GM12878 (cell line): ENCODE measurements around the gene TMEM126A. TPM values are rescaled to one million over a fixed set of nuclear protein-coding genes. Genes with fewer than 3 reads are reported as not detected.

ENCODE experiments used
- ATAC-seq: fragments of 200-7000 bp; cut with Tn5 transposase; 3 replicates; pipeline ENCODE4 v1.9.1; 2020; ENCODE audit warnings: mild to moderate bottlenecking, moderate library complexity
- BruUV-seq: library from RNA; stranded (reverse); fragments of 400-500 nt; replicated peaks from 2 replicates; lab custom pipeline; 2021; lab: Mats Ljungman, UMichigan
- CTCF ChIA-PET: fragments of 300-600 bp; sonication (Branson Sonifier 250); formaldehyde crosslinking; extraction: SDS; loops from one replicate; lab custom pipeline; 2021; ENCODE audit warnings: inconsistent platforms; lab: Yijun Ruan, JAX
- POLR2A ChIA-PET: fragments of 350-600 bp; formaldehyde crosslinking; extraction: SDS; loops from one replicate; lab custom pipeline; 2021; ENCODE audit warnings: inconsistent platforms; lab: Charles Lee
- RAD21 ChIA-PET: fragments of 300-600 bp; sonication (Branson Sonifier 250); formaldehyde crosslinking; loops from one replicate; lab custom pipeline; 2023; ENCODE audit warnings: antibody characterized with exemption; ENCODE audit not compliant: unreplicated experiment; lab: Charles Lee
- SMC1A ChIA-PET: fragments of 300-600 bp; sonication (Branson Sonifier 250); formaldehyde crosslinking; loops from one replicate; lab custom pipeline; 2023; ENCODE audit not compliant: unreplicated experiment, uncharacterized antibody; lab: Charles Lee
- DNase-seq: peaks from one replicate; pipeline ENCODE4 v3.0.0-alpha.2; 2011; ENCODE audit warnings: low read depth, low spot score
- FAIRE-seq: peaks from 3 replicates; lab custom pipeline; 2011; peaks lifted over from hg19 to GRCh38; lab: Jason Lieb, UNC
- H2AFZ ChIP-seq: 2 replicates; pipeline ENCODE4 v1.6.0; 2011; ENCODE audit warnings: low read depth, low read length, control low read depth; ENCODE audit not compliant: control insufficient read depth
- H3K27ac ChIP-seq: 2 replicates; pipeline ENCODE4 v1.5.1; 2011; ENCODE audit warnings: control low read depth; ENCODE audit not compliant: control insufficient read depth, insufficient read depth
- H3K27me3 ChIP-seq, 2 experiments: replicated peaks in 1 of 2; 2 replicates each; pipeline versions ENCODE4 v1.6.0 to v1.6.1; 2011; ENCODE audit warnings: low read length in 1 of 2; ENCODE audit not compliant: control insufficient read depth in 2 of 2, insufficient read depth in 2 of 2
- H3K36me3 ChIP-seq, 2 experiments: 2 replicates each; pipeline ENCODE4 v1.5.1; 2011; ENCODE audit warnings: low read length in 1 of 2; ENCODE audit not compliant: control insufficient read depth in 2 of 2, insufficient read depth in 2 of 2
- H3K4me1 ChIP-seq: 2 replicates; pipeline ENCODE4 v1.6.1; 2011; ENCODE audit warnings: mild to moderate bottlenecking, low read length, moderate library complexity, mixed read lengths; ENCODE audit not compliant: control insufficient read depth, insufficient read depth
- H3K4me2 ChIP-seq: 2 replicates; pipeline ENCODE4 v1.6.0; 2011; ENCODE audit warnings: control low read depth; ENCODE audit not compliant: control insufficient read depth, insufficient read depth
- H3K4me3 ChIP-seq: fragments of 200-600 bp; sonication (generic); 2 replicates; pipeline ENCODE4 v1.5.1; 2016
- H3K79me2 ChIP-seq: 2 replicates; pipeline ENCODE4 v1.6.0; 2011; ENCODE audit warnings: low read length; ENCODE audit not compliant: control insufficient read depth, insufficient read depth
- H3K9ac ChIP-seq: 2 replicates; pipeline ENCODE4 v1.8.0; 2011; ENCODE audit warnings: low read length, control low read depth, mixed read lengths; ENCODE audit not compliant: control insufficient read depth, insufficient read depth
- H3K9me3 ChIP-seq: replicated peaks from 3 replicates; pipeline ENCODE4 v1.5.1; 2011; ENCODE audit warnings: mild to moderate bottlenecking, low read length; ENCODE audit not compliant: control insufficient read depth, insufficient read depth
- H4K20me1 ChIP-seq: 2 replicates; pipeline ENCODE4 v1.6.0; 2011; ENCODE audit not compliant: control insufficient read depth, insufficient read depth
- BHLHE40 ChIP-seq, 2 experiments: fragments of 450-650 bp in 1 of 2; IDR thresholded peaks; 2 replicates each; pipeline ENCODE4 v1.6.1; 2011 to 2017; ENCODE audit warnings: low read depth in 2 of 2, borderline replicate concordance in 1 of 2, improper control_type of control experiment in 1 of 2, low read length in 1 of 2, mild to moderate bottlenecking in 1 of 2
- CBFB ChIP-seq: IDR thresholded peaks from 2 replicates; pipeline ENCODE4 v1.6.1; 2016; ENCODE audit warnings: antibody characterized with exemption, low read depth
- CHD2 ChIP-seq: IDR thresholded peaks from 2 replicates; pipeline ENCODE4 v1.6.1; 2011; ENCODE audit warnings: low read depth, low read length, improper control_type of control experiment, borderline replicate concordance
- CUX1 ChIP-seq: IDR thresholded peaks from 2 replicates; pipeline ENCODE4 v1.6.1; 2012; ENCODE audit warnings: improper control_type of control experiment, low read depth, low read length; ENCODE audit not compliant: insufficient replicate concordance
- DPF2 ChIP-seq: fragments of 450-650 bp; IDR thresholded peaks from 2 replicates; pipeline ENCODE4 v1.6.1; 2017; ENCODE audit warnings: mild to moderate bottlenecking
- IKZF1 ChIP-seq: fragments of 450-650 bp; conservative IDR thresholded peaks from 2 replicates; pipeline ENCODE4 v1.6.1; 2017; ENCODE audit warnings: antibody characterized with exemption, mild to moderate bottlenecking
- IKZF2 ChIP-seq, 2 experiments: fragments of 450-650 bp; IDR thresholded peaks; 2 replicates each; pipeline ENCODE4 v1.6.1; 2017; ENCODE audit warnings: mild to moderate bottlenecking in 2 of 2, moderate library complexity in 2 of 2
- JUND ChIP-seq: IDR thresholded peaks from 2 replicates; pipeline ENCODE4 v1.6.1; 2012; ENCODE audit warnings: low read depth, mild to moderate bottlenecking, low read length, improper control_type of control experiment, moderate library complexity
- KLF5 ChIP-seq: fragments of 450-650 bp; IDR thresholded peaks from 2 replicates; pipeline ENCODE4 v1.6.1; 2014; ENCODE audit warnings: mild to moderate bottlenecking; ENCODE audit not compliant: partially characterized antibody
- LARP7 ChIP-seq: fragments of 450-650 bp; IDR thresholded peaks from 2 replicates; pipeline ENCODE4 v1.6.1; 2017; ENCODE audit warnings: mild to moderate bottlenecking
- NR2F1 ChIP-seq: fragments of 450-650 bp; conservative IDR thresholded peaks from 2 replicates; pipeline ENCODE4 v1.6.1; 2017; ENCODE audit warnings: mild to moderate bottlenecking
- PAX8 ChIP-seq: fragments of 450-650 bp; IDR thresholded peaks from 2 replicates; pipeline ENCODE4 v1.6.1; 2017; ENCODE audit warnings: mild to moderate bottlenecking, moderate library complexity
- POLR2A ChIP-seq: IDR thresholded peaks from 2 replicates; pipeline ENCODE4 v1.6.1; 2011; ENCODE audit warnings: low read depth, mild to moderate bottlenecking, low read length
- POLR2AphosphoS5 ChIP-seq: IDR thresholded peaks from 2 replicates; pipeline ENCODE4 v1.6.1; 2011; ENCODE audit warnings: mild to moderate bottlenecking, low read length, inconsistent platforms
- ZBED1 ChIP-seq: IDR thresholded peaks from 2 replicates; pipeline ENCODE4 v1.6.1; 2016; ENCODE audit warnings: borderline replicate concordance
- ZZZ3 ChIP-seq: IDR thresholded peaks from 2 replicates; pipeline ENCODE4 v1.6.1; 2011; ENCODE audit warnings: low read depth; ENCODE audit not compliant: control insufficient read depth, insufficient read length
- WGBS: methylation state at CpG from one replicate; pipeline ENCODE4 v1.1.6; 2016; ENCODE audit warnings: low lambda C conversion rate; ENCODE audit not compliant: insufficient replicate concordance, insufficient coverage; ENCODE audit errors: missing lambda C conversion rate; 5-methylcytosine and 5-hydroxymethylcytosine counted together
- in situ Hi-C: fragments of 300-500 bp; cut with MboI; formaldehyde crosslinking; loops from 9 replicates; pipeline ENCODE4 v1.14.3; 2018; ENCODE audit warnings: mixed read lengths
- intact Hi-C: fragments of 100-400 bp; cut with micrococcal nuclease; formaldehyde crosslinking; loops from one replicate; pipeline ENCODE4 v1.14.2; 2022; ENCODE audit not compliant: unreplicated experiment
- polyA plus RNA-seq, 11 experiments: library from polyadenylated mRNA; depleted of rRNA in 4 of 11; unstranded in 6 of 11; stranded (reverse) in 5 of 11; fragments of >200 nt; fragmentation: Nextera tagmentation in 4 of 11; fragmentation: Illumina TruSeq in 1 of 11; extraction: Ambion mirVana in 4 of 11; extraction: Trizol in 1 of 11; gene quantifications; 1 replicate in 1 of 11; 2 replicates in 10 of 11; pipeline versions ENCODE4 v1.2.1 to v1.2.3, GENCODE V29; 2011 to 2016; ENCODE audit warnings: inconsistent platforms in 2 of 11, missing spikeins in 2 of 11, low read depth in 1 of 11
- total RNA-seq, 4 experiments: library from RNA; depleted of rRNA in 3 of 4; stranded (reverse); fragments of >200 nt in 3 of 4; fragmentation: Illumina TruSeq in 1 of 4; extraction: Trizol in 1 of 4; gene quantifications; 2 replicates each; pipeline versions ENCODE4 v1.2.1 to v1.2.3, GENCODE V29; 2013 to 2021

TMEM126A gene
- total and polyA plus RNA-seq, 10 of the 15 experiments (the other 5 are each of a cell fraction or from before 2014, with no cell fraction given), result 38.6 to 208 (median 71.7) TPM

GRCh38 chr11:85682330-85683305 lies 34.9 kb downstream of the TMEM126A start:
- H3K36me3 ChIP-seq, result no peaks in the 10 kb centered on the region
- WGBS, result 3% methylated on average over 31 of the region's 43 CpGs
- H4K20me1 ChIP-seq, result no peaks in the 10 kb centered on the region
- RAD21 ChIA-PET, result no interaction called here
- SMC1A ChIA-PET, result interaction anchor here (1.0 to 1.5 kb wide), 2 partner anchors 88 to 342 kb away, joined by 3 to 4 read pairs; no protein-coding TSS in a partner anchor
- H3K27me3 ChIP-seq, result 0 out of 4 replicates have a peak, but pooled peaks cover 0 to 3% of the 10 kb centered on the region in 2 experiments
- FAIRE-seq (peak; percentile 79), DNase-seq (no peak), ATAC-seq (peak; percentile 95)
- BruUV-seq, result TSS peak; percentile 47
- CTCF ChIA-PET, result interaction anchor here (3.4 to 4.7 kb wide), 2 partner anchors 10 to 14 kb away, joined by 8 to 27 read pairs; no protein-coding TSS in a partner anchor
- peak overlapping the region; percentile 55 for H3K4me2 ChIP-seq
- in situ Hi-C loops (no loop called here), intact Hi-C loops (no loop called here)
- peaks cover 5% of the 10 kb centered on the region; the same call in 1 of the 2 replicates for H3K4me1 ChIP-seq
- H3K9ac ChIP-seq, result peak overlapping the region; percentile 66
- peak overlapping the region; percentile 95 for H3K4me3 ChIP-seq
- no peaks in the 10 kb centered on the region for H3K79me2 ChIP-seq
- H3K9me3 ChIP-seq, result no peaks in the 10 kb centered on the region; the same call in 2 of the 3 replicates
- POLR2A ChIA-PET, result interaction anchor here (1.0 to 1.4 kb wide), 2 partner anchors 30 to 35 kb away, joined by 3 to 4 read pairs; partner anchors contain the start of gene TMEM126A
- peak overlapping the region; percentile 47 for H3K27ac ChIP-seq
- H2AFZ ChIP-seq, result peak overlapping the region; percentile 93
- 0 out of 2 replicates have a peak, but pooled peaks have one; percentile 27 for TF ChIP-seq LARP7
- TF ChIP-seq KLF5, result no peak
- TF ChIP-seq CBFB, result no peak
- no peak for TF ChIP-seq JUND
- no peak for TF ChIP-seq ZBED1
- TF ChIP-seq IKZF2 (IDR thresholded peaks at IDR 0.05), result 0 out of 4 replicates have a peak, but pooled peaks of 1 of the 2 experiments have one; percentile 8
- TF ChIP-seq NR2F1, result 0 out of 2 replicates have a peak, but pooled peaks have one; percentile 22
- TF ChIP-seq DPF2, result 0 out of 2 replicates have a peak, but pooled peaks have one; percentile 16
- TF ChIP-seq IKZF1, result peak; percentile 35; the same call in 1 of the 2 replicates
- TF ChIP-seq POLR2A, result peak; percentile 72
- TF ChIP-seq PAX8, result no peak
- TF ChIP-seq ZZZ3, result no peak
- TF ChIP-seq CUX1, result no peak
- peak; percentile 47; the same call in 1 of the 2 replicates for TF ChIP-seq POLR2AphosphoS5
- TF ChIP-seq CHD2, result 0 out of 2 replicates have a peak, but pooled peaks have one; percentile 20
- TF ChIP-seq BHLHE40 (IDR thresholded peaks at IDR 0.05; ENCODE audit: borderline replicate concordance in 1 of 2, low read depth in 2 of 2, low read length in 1 of 2), result peak; percentile 13 to 61; a peak in 2 of 4 replicates
